ENCODE measurements around the gene PSIP1. TPM values are rescaled to one million over a fixed set of nuclear protein-coding genes. Genes with fewer than 3 reads are reported as not detected.

PSIP1 gene
- total and polyA plus RNA-seq, 7 donors: 10.9 to 89.1 (median 65.7) TPM

DNA sequence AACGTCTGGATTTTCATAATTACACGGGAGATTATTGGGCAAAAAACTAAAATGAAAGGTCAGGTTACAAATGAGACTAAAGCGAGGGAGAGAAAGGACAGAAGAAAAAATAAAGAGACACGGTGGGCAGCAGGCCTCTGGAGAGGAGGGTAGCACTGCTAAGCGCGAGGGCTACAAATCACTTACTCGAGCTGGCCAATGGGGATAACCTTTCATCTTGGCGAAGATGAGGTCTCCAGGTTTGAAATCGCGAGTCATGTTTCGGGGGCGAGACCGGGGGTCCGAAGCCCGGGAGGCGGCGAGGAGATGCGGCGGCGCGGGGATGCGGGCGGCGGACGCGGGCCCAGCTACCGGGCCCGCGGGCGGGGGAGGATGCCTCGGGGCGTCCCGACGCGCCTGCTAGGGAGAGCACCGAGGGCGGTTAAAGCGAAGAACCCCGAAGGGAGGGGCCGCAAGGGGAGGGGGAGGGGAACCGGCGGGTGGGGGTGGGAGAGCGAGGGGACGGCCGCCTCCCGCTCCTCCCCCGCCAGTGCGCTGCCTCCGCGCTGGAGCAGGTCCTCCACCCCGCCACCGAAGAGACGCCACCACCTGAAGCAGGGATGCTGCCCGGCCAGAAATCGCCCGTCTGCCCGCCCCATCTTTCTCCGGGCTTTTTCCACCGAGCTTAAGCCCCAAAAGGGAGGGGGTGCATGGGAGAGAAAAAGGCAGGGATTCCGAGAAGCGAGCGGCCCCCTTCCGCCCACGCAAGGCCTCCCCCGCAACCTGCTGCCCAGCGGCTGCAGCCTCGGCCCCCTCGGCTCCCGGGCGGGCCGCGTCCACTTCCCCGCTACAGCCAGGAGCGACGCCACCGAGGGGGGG is 610 bp downstream of the PSIP1 start:
- peak overlapping the region; percentile 81 to 99 (median 96) for H3K4me3 ChIP-seq
- TF ChIP-seq CTCF (IDR thresholded peaks at IDR 0.05) (no peak), EP300 (IDR thresholded peaks at IDR 0.05) (no peak), POLR2AphosphoS5 (IDR thresholded peaks at IDR 0.05) (no peak), POLR2A (IDR thresholded peaks at IDR 0.05) (no peak)
- peak overlapping the region; percentile 88 to 96 (median 90) for H3K27ac ChIP-seq
- H3K27me3 ChIP-seq: no peaks in the 10 kb centered on the region
- H3K4me1 ChIP-seq: peaks cover 0 to 27% (median 22%) of the 10 kb centered on the region in 4 donors
- WGBS, 2 donors: 1% methylated on average over 76 of the region's 76 CpGs
- no peaks in the 10 kb centered on the region for H3K9me3 ChIP-seq
- peak; percentile 67 for DNase-seq
- H3K36me3 ChIP-seq: peaks cover 0 to 29% (median 0%) of the 10 kb centered on the region in 4 donors
- intact Hi-C loops (cut with DNase I): loop anchor here (1.0 to 5.0 kb wide), 4 partner anchors 42 to 218 kb away; partner anchors contain the start of gene SNAPC3

GRCh38 chr9:15505921-15506320 is 4.8 kb downstream of the PSIP1 start:
- Histone ChIP-seq H3K27me3 (no peaks in the 10 kb centered on the region), H3K4me1 (peaks cover 0 to 23% (median 19%) of the 10 kb centered on the region in 4 donors), H3K36me3 (peaks cover 0 to 49% (median 3%) of the 10 kb centered on the region in 4 donors), H3K9me3 (no peaks in the 10 kb centered on the region), H3K27ac (no peak overlapping the region), H3K4me3 (no peak overlapping the region)
- no peak for DNase-seq
- TF ChIP-seq CTCF (IDR thresholded peaks at IDR 0.05) (no peak), EP300 (IDR thresholded peaks at IDR 0.05) (no peak), POLR2A (IDR thresholded peaks at IDR 0.05) (no peak), POLR2AphosphoS5 (IDR thresholded peaks at IDR 0.05) (no peak)
- intact Hi-C loops (cut with DNase I): no loop called here
- WGBS, 2 donors: 86 to 96% methylated on average over 3 of the region's 3 CpGs

DNA sequence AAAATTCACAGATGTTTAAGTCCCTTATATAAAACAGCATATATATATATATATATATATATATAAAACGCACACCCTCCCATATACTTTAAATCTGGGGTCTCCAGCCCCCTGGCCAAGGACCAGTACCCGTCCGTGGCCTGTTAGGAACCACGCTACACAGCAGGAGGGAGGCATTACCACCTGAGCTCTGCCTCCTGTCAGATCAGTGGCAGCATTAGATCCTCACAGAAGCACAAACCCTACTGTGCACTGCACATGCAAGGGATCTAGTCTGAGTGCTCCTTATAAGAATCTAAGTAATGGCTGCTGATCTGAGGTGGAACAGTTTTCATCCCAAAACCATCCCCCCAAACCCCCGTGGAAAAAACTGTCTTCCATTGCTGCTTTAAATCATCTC is 9.0 kb downstream of the PSIP1 start:
- no peaks in the 10 kb centered on the region for H3K4me1 ChIP-seq
- no peak for DNase-seq
- TF ChIP-seq POLR2A (IDR thresholded peaks at IDR 0.05) (no peak), POLR2AphosphoS5 (IDR thresholded peaks at IDR 0.05) (no peak), CTCF (IDR thresholded peaks at IDR 0.05) (no peak), EP300 (IDR thresholded peaks at IDR 0.05) (no peak)
- 89 to 93% methylated on average over 5 of the region's 5 CpGs for WGBS, 2 donors
- no peak overlapping the region for H3K4me3 ChIP-seq
- intact Hi-C loops (cut with DNase I): no loop called here
- no peaks in the 10 kb centered on the region for H3K27me3 ChIP-seq
- no peak overlapping the region for H3K27ac ChIP-seq
- no peaks in the 10 kb centered on the region for H3K9me3 ChIP-seq
- peaks cover 0 to 36% (median 3%) of the 10 kb centered on the region in 4 donors for H3K36me3 ChIP-seq

- Histone ChIP-seq H3K27me3 (no peaks in the 10 kb centered on the region), H3K36me3 (peaks cover 0 to 30% (median 3%) of the 10 kb centered on the region in 4 donors), H3K9me3 (no peaks in the 10 kb centered on the region), H3K4me3 (no peak overlapping the region), H3K4me1 (no peaks in the 10 kb centered on the region), H3K27ac (no peak overlapping the region)
- WGBS, 2 donors: 59 to 70% methylated on average over 6 of the region's 6 CpGs
- TF ChIP-seq POLR2A (IDR thresholded peaks at IDR 0.05) (no peak), CTCF (IDR thresholded peaks at IDR 0.05) (no peak), POLR2AphosphoS5 (IDR thresholded peaks at IDR 0.05) (no peak), EP300 (IDR thresholded peaks at IDR 0.05) (no peak)
- intact Hi-C loops (cut with DNase I): no loop called here
- no peak for DNase-seq
Measured at GRCh38 chr9:15501179-15501578, 9.6 kb downstream of the PSIP1 start.
